ENCODE measurements around the gene GTPBP10.
"Not testable (repeated sequence)": the region's sequence is repeated elsewhere in the genome, so short reads cannot be mapped to it uniquely, and the experiment has no call there.

Gene GTPBP10

GRCh38 chr7:90322837-90323236, 23.7 kb upstream of the GTPBP10 start (continued):
- no peak for TF ChIP-seq CREB5 (CRISPR knock-in tag; IDR thresholded peaks at IDR 0.05; ENCODE audit: low read depth)
- TF ChIP-seq ZNF565 (CRISPR knock-in tag; conservative IDR thresholded peaks at IDR 0.05; ENCODE audit: low read depth) = no peak
- no peak for TF ChIP-seq GLIS3 (CRISPR knock-in tag; IDR thresholded peaks at IDR 0.05)
- TF ChIP-seq BACH2 (CRISPR knock-in tag; IDR thresholded peaks at IDR 0.05; ENCODE audit: borderline replicate concordance) = no peak
- TF ChIP-seq ZC3H10 (CRISPR knock-in tag; IDR thresholded peaks at IDR 0.05) = no peak

GRCh38 chr7:90326500-90326899, 20.0 kb upstream of the GTPBP10 start:
- TF ChIP-seq OSR1 (CRISPR knock-in tag; IDR thresholded peaks at IDR 0.05) (no peak), CREB5 (CRISPR knock-in tag; IDR thresholded peaks at IDR 0.05; ENCODE audit: low read depth) (no peak), ZNF565 (CRISPR knock-in tag; conservative IDR thresholded peaks at IDR 0.05; ENCODE audit: low read depth) (no peak), ZNF70 (CRISPR knock-in tag; IDR thresholded peaks at IDR 0.05) (no peak), PATZ1 (CRISPR knock-in tag; IDR thresholded peaks at IDR 0.05; ENCODE audit: borderline replicate concordance) (no peak), TCF4 (CRISPR knock-in tag; IDR thresholded peaks at IDR 0.05; ENCODE audit: borderline replicate concordance) (no peak), ZC3H10 (CRISPR knock-in tag; IDR thresholded peaks at IDR 0.05) (no peak), GLIS3 (CRISPR knock-in tag; IDR thresholded peaks at IDR 0.05) (no peak), ESRRG (CRISPR knock-in tag; IDR thresholded peaks at IDR 0.05) (no peak)
- no peak for ATAC-seq

- TF ChIP-seq ARNTL (CRISPR knock-in tag; IDR thresholded peaks at IDR 0.05; ENCODE audit: borderline replicate concordance, low read depth) = no peak
- no peak for TF ChIP-seq ZC3H10 (CRISPR knock-in tag; IDR thresholded peaks at IDR 0.05)
- TF ChIP-seq ZFP30 (CRISPR knock-in tag; IDR thresholded peaks at IDR 0.05) = no peak
- no peak for TF ChIP-seq RARB (CRISPR knock-in tag; IDR thresholded peaks at IDR 0.05)
- TF ChIP-seq ZNF565 (CRISPR knock-in tag; conservative IDR thresholded peaks at IDR 0.05; ENCODE audit: low read depth) = no peak
- ATAC-seq = no peak
Measured at GRCh38 chr7:90334193-90334843, 12.2 kb upstream of the GTPBP10 start.

- not testable (repeated sequence) for ATAC-seq
Measured at GRCh38 chr7:90334926-90335325, 11.6 kb upstream of the GTPBP10 start.

- no peak for TF ChIP-seq ZC3H10 (CRISPR knock-in tag; IDR thresholded peaks at IDR 0.05)
- no peak for TF ChIP-seq ARNTL (CRISPR knock-in tag; IDR thresholded peaks at IDR 0.05; ENCODE audit: borderline replicate concordance, low read depth)
- TF ChIP-seq ZFP30 (CRISPR knock-in tag; IDR thresholded peaks at IDR 0.05) = no peak
- no peak for TF ChIP-seq CSDC2 (CRISPR knock-in tag; IDR thresholded peaks at IDR 0.05)
- TF ChIP-seq RARB (CRISPR knock-in tag; IDR thresholded peaks at IDR 0.05) = no peak
- no peak for TF ChIP-seq GLIS3 (CRISPR knock-in tag; IDR thresholded peaks at IDR 0.05)
- TF ChIP-seq ZNF565 (CRISPR knock-in tag; conservative IDR thresholded peaks at IDR 0.05; ENCODE audit: low read depth) = no peak
- TF ChIP-seq ZNF8 (CRISPR knock-in tag; IDR thresholded peaks at IDR 0.05) = no peak
- no peak for TF ChIP-seq TCF4 (CRISPR knock-in tag; IDR thresholded peaks at IDR 0.05; ENCODE audit: borderline replicate concordance)
- no peak for TF ChIP-seq CREB5 (CRISPR knock-in tag; IDR thresholded peaks at IDR 0.05; ENCODE audit: low read depth)
- no peak for TF ChIP-seq ISL1 (CRISPR knock-in tag; IDR thresholded peaks at IDR 0.05)
- TF ChIP-seq TSHZ2 (CRISPR knock-in tag; IDR thresholded peaks at IDR 0.05) = no peak
- TF ChIP-seq OSR1 (CRISPR knock-in tag; IDR thresholded peaks at IDR 0.05) = no peak
- TF ChIP-seq SNAI2 (CRISPR knock-in tag; IDR thresholded peaks at IDR 0.05) = no peak
- no peak for TF ChIP-seq ESRRG (CRISPR knock-in tag; IDR thresholded peaks at IDR 0.05)
- TF ChIP-seq ZNF70 (CRISPR knock-in tag; IDR thresholded peaks at IDR 0.05) = no peak
- ATAC-seq = no peak
Measured at GRCh38 chr7:90337106-90337505, 9.4 kb upstream of the GTPBP10 start.

Measured in SK-N-SH treated with all-trans-retinoic acid at 6 μM for 48 hours (cell line).